WTC11 (cell line): Measurements from ENCODE around the gene KIRREL3.

ENCODE experiments used
- TF ChIP-seq, protein P1 (sequence below): fragments of 200-600 bp; IDR thresholded peaks from 2 replicates; pipeline ENCODE4 v1.8.0; 2022; ENCODE audit warnings: antibody characterized with exemption
- TF ChIP-seq, protein P2 (sequence below): sonication (generic); formaldehyde crosslinking; IDR thresholded peaks from 2 replicates; pipeline ENCODE4 v1.8.1; 2023; ENCODE audit warnings: mild to moderate bottlenecking, missing genetic modification reagents, moderate library complexity
- TF ChIP-seq, protein P3 (sequence below): sonication (generic); formaldehyde crosslinking; IDR thresholded peaks from 2 replicates; pipeline ENCODE4 v1.8.1; 2022; ENCODE audit warnings: low read depth, missing genetic modification reagents, borderline replicate concordance

GRCh38 chr11:126628790-126629621 lies 371.6 kb downstream of the KIRREL3 start:
- TF ChIP-seq, protein P1, sequence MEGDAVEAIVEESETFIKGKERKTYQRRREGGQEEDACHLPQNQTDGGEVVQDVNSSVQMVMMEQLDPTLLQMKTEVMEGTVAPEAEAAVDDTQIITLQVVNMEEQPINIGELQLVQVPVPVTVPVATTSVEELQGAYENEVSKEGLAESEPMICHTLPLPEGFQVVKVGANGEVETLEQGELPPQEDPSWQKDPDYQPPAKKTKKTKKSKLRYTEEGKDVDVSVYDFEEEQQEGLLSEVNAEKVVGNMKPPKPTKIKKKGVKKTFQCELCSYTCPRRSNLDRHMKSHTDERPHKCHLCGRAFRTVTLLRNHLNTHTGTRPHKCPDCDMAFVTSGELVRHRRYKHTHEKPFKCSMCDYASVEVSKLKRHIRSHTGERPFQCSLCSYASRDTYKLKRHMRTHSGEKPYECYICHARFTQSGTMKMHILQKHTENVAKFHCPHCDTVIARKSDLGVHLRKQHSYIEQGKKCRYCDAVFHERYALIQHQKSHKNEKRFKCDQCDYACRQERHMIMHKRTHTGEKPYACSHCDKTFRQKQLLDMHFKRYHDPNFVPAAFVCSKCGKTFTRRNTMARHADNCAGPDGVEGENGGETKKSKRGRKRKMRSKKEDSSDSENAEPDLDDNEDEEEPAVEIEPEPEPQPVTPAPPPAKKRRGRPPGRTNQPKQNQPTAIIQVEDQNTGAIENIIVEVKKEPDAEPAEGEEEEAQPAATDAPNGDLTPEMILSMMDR: no peak
- TF ChIP-seq, protein P2, sequence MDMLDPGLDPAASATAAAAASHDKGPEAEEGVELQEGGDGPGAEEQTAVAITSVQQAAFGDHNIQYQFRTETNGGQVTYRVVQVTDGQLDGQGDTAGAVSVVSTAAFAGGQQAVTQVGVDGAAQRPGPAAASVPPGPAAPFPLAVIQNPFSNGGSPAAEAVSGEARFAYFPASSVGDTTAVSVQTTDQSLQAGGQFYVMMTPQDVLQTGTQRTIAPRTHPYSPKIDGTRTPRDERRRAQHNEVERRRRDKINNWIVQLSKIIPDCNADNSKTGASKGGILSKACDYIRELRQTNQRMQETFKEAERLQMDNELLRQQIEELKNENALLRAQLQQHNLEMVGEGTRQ: no peak
- TF ChIP-seq, protein P3, sequence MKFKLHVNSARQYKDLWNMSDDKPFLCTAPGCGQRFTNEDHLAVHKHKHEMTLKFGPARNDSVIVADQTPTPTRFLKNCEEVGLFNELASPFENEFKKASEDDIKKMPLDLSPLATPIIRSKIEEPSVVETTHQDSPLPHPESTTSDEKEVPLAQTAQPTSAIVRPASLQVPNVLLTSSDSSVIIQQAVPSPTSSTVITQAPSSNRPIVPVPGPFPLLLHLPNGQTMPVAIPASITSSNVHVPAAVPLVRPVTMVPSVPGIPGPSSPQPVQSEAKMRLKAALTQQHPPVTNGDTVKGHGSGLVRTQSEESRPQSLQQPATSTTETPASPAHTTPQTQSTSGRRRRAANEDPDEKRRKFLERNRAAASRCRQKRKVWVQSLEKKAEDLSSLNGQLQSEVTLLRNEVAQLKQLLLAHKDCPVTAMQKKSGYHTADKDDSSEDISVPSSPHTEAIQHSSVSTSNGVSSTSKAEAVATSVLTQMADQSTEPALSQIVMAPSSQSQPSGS (CRISPR knock-in tag): no peak
